SU-DHL-6 (cell line): Measurements from ENCODE around the gene E4F1.

ENCODE experiments used
- H2AFZ ChIP-seq: fragments of 200-600 bp; sonication (generic); 2 replicates; pipeline ENCODE4 v1.6.1; 2014; ENCODE audit warnings: low read depth, mild to moderate bottlenecking, moderate library complexity, mixed read lengths, antibody characterized with exemption, low read length; ENCODE audit not compliant: severe bottlenecking
- H3F3A ChIP-seq: fragments of 200-600 bp; shearing (Covaris generic); 2 replicates; pipeline ENCODE4 v1.6.0; 2016; ENCODE audit warnings: antibody characterized with exemption, mild to moderate bottlenecking; ENCODE audit not compliant: insufficient read depth
- H3K27ac ChIP-seq: fragments of 200-600 bp; sonication (generic); 2 replicates; pipeline ENCODE4 v1.5.1; 2016; ENCODE audit warnings: low read depth, mild to moderate bottlenecking, low read length, moderate library complexity, mixed read lengths
- H3K27me3 ChIP-seq: fragments of 200-600 bp; sonication (generic), shearing (Covaris generic); 2 replicates; pipeline ENCODE4 v1.6.0; 2014; ENCODE audit warnings: mild to moderate bottlenecking, low read length
- H3K36me3 ChIP-seq: fragments of 200-600 bp; sonication (generic); 2 replicates; pipeline ENCODE4 v1.6.1; 2014; ENCODE audit warnings: mild to moderate bottlenecking, low read length, mixed read lengths
- H3K4me2 ChIP-seq: fragments of 300-600, 200-600 bp; shearing (Covaris generic), sonication (generic); 2 replicates; pipeline ENCODE4 v1.6.0; 2014; ENCODE audit warnings: low read length, low read depth, mild to moderate bottlenecking; ENCODE audit not compliant: poor library complexity, severe bottlenecking
- H3K4me3 ChIP-seq: fragments of 200-600 bp; sonication (generic); 2 replicates; pipeline ENCODE4 v1.5.1; 2014; ENCODE audit warnings: antibody characterized with exemption, low read length, mild to moderate bottlenecking, mixed read lengths; ENCODE audit not compliant: insufficient read depth, poor library complexity, severe bottlenecking
- H3K79me2 ChIP-seq: fragments of 200-600 bp; sonication (generic); 2 replicates; pipeline ENCODE4 v1.6.1; 2014; ENCODE audit warnings: mild to moderate bottlenecking, low read length, moderate library complexity; ENCODE audit not compliant: insufficient read depth
- H3K9ac ChIP-seq: fragments of 200-600 bp; sonication (generic); 2 replicates; pipeline ENCODE4 v1.7.0; 2014; ENCODE audit warnings: mild to moderate bottlenecking, low read length
- H3K9me2 ChIP-seq: fragments of 200-600 bp; sonication (generic); replicated peaks from 2 replicates; pipeline ENCODE4 v1.6.1; 2014; ENCODE audit warnings: low read length; ENCODE audit not compliant: insufficient read depth
- H3K9me3 ChIP-seq: fragments of 200-600 bp; sonication (generic); 2 replicates; pipeline ENCODE4 v1.6.1; 2014; ENCODE audit warnings: low read length, mixed read lengths; ENCODE audit not compliant: insufficient read depth
- H4K20me1 ChIP-seq: fragments of 200-600 bp; sonication (generic); 2 replicates; pipeline ENCODE4 v1.6.1; 2014; ENCODE audit warnings: low read depth, mild to moderate bottlenecking, antibody characterized with exemption, low read length, moderate library complexity, mixed read lengths
- EZH2phosphoT487 ChIP-seq: fragments of 200-600 bp; sonication (generic), shearing (Covaris generic); conservative IDR thresholded peaks from 2 replicates; pipeline ENCODE4 v1.6.1; 2018; ENCODE audit warnings: mild to moderate bottlenecking, antibody characterized with exemption, low read length, moderate library complexity, mixed read lengths
- TF ChIP-seq, protein P1 (sequence below): fragments of 200-600 bp; sonication (generic); IDR thresholded peaks from one replicate; pipeline ENCODE4 v1.5.1; 2017; ENCODE audit warnings: antibody characterized with exemption, mild to moderate bottlenecking, low read length, moderate library complexity; ENCODE audit not compliant: insufficient read depth, poor library complexity, severe bottlenecking

The E4F1 gene

GRCh38 chr16:2277466-2278271 is 54.3 kb downstream of the E4F1 start:
- Histone ChIP-seq H3K36me3 (no peaks in the 10 kb centered on the region), H2AFZ (no peak overlapping the region), H3K4me3 (no peak overlapping the region), H4K20me1 (no peaks in the 10 kb centered on the region), H3K9me2 (no peaks in the 10 kb centered on the region), H3K27me3 (no peaks in the 10 kb centered on the region), H3K9me3 (no peaks in the 10 kb centered on the region), H3F3A (no peaks in the 10 kb centered on the region), H3K9ac (no peak overlapping the region), H3K27ac (no peak overlapping the region), H3K4me2 (no peak overlapping the region), H3K79me2 (no peaks in the 10 kb centered on the region)
- no peak for TF ChIP-seq EZH2phosphoT487
- TF ChIP-seq, protein P1, sequence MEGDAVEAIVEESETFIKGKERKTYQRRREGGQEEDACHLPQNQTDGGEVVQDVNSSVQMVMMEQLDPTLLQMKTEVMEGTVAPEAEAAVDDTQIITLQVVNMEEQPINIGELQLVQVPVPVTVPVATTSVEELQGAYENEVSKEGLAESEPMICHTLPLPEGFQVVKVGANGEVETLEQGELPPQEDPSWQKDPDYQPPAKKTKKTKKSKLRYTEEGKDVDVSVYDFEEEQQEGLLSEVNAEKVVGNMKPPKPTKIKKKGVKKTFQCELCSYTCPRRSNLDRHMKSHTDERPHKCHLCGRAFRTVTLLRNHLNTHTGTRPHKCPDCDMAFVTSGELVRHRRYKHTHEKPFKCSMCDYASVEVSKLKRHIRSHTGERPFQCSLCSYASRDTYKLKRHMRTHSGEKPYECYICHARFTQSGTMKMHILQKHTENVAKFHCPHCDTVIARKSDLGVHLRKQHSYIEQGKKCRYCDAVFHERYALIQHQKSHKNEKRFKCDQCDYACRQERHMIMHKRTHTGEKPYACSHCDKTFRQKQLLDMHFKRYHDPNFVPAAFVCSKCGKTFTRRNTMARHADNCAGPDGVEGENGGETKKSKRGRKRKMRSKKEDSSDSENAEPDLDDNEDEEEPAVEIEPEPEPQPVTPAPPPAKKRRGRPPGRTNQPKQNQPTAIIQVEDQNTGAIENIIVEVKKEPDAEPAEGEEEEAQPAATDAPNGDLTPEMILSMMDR: no peak

- H3K27me3 ChIP-seq: no peaks in the 10 kb centered on the region
- H3K9ac ChIP-seq: no peak overlapping the region
- H3K4me3 ChIP-seq: no peak overlapping the region
- H3K9me2 ChIP-seq: no peaks in the 10 kb centered on the region
- H3K9me3 ChIP-seq: no peaks in the 10 kb centered on the region
- H3K27ac ChIP-seq: no peak overlapping the region
- TF ChIP-seq, protein P1: no peak
- no peak for TF ChIP-seq EZH2phosphoT487
- no peaks in the 10 kb centered on the region for H3K36me3 ChIP-seq
- H3K79me2 ChIP-seq: no peaks in the 10 kb centered on the region
- H2AFZ ChIP-seq: no peak overlapping the region
- H3K4me2 ChIP-seq: no peak overlapping the region
- H4K20me1 ChIP-seq: no peaks in the 10 kb centered on the region
- H3F3A ChIP-seq: no peaks in the 10 kb centered on the region
Observed at GRCh38 chr16:2278272-2278608, 54.8 kb downstream of the E4F1 start.

DNA sequence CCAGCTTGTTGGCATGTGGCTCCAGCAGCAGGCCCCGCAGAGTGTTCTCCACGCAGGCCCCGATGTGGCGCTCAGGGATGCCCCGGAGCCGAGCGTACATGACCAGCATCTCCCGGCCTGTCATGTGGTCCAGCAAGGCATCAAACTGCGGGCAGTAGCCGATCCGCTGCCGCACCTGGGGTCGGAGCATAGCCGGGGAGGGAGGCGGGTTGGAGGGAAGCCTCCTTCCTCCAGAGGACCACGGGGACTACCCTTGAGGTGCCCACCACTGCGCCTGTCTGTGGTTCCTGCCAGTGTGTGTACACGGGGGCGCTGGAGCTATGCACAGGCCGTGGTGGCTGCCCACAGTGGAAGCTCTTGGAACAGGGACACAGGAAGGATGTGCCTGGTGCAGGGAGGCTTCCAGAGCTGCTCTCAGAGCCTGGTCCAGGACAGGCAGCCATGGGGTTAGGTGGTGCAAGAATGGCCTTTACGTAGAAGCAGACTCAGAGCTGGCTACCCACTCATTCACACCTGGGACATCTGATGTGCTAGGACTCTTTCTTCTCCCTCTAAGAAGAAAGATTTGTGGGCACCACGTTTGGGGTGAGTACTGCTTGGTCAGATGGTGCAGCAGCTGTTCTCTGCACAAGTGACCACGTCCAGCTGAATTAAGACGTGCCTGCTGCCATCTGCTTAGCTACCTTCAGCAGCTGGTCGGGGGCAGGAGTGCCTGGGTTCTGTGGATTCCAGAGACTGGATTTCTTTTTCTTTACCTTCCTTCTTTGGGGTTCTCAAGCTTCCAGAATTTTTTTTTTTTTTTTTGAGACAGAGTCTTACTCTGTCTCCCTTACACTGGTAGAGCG is 55.8 kb downstream of the E4F1 start:
- Histone ChIP-seq H2AFZ (no peak overlapping the region), H3K4me3 (no peak overlapping the region), H3F3A (no peaks in the 10 kb centered on the region), H3K27me3 (no peaks in the 10 kb centered on the region), H4K20me1 (no peaks in the 10 kb centered on the region), H3K36me3 (no peaks in the 10 kb centered on the region), H3K4me2 (no peak overlapping the region), H3K9me3 (no peaks in the 10 kb centered on the region), H3K27ac (no peak overlapping the region), H3K9ac (no peak overlapping the region), H3K79me2 (no peaks in the 10 kb centered on the region), H3K9me2 (no peaks in the 10 kb centered on the region)
- no peak for TF ChIP-seq EZH2phosphoT487
- TF ChIP-seq, protein P1: no peak
